PC-9 (cell line): ENCODE results near the gene CCNA2.

Experiments used
- CTCF ChIP-seq: fragments of 200-600 bp; sonication (generic); conservative IDR thresholded peaks from 2 replicates; pipeline ENCODE4 v1.6.1; 2017; ENCODE audit warnings: mixed run types, antibody characterized with exemption, mild to moderate bottlenecking, moderate library complexity
- EZH2 ChIP-seq: fragments of 200-600 bp; sonication (generic); IDR thresholded peaks from 2 replicates; pipeline ENCODE4 v1.8.0; 2017; ENCODE audit warnings: antibody characterized with exemption, low read depth

GRCh38 chr4:121824171-121824527, 466 bp upstream of the CCNA2 start:
- no peak for TF ChIP-seq CTCF
- no peak for TF ChIP-seq EZH2
